Activated CD4-positive, CD25-positive, alpha-beta regulatory T cell treated with anti-CD3 and anti-CD28 coated beads, Interleukin-2, amount 50 U/mL, for 24 hours (primary cell): ENCODE measurements around the gene LONP2.

ENCODE experiments used
- ATAC-seq, 2 donors: fragments of 150-1000 bp; cut with Tn5 transposase; one replicate each; pipeline ENCODE4 v1.10.0; 2021; ENCODE audit warnings: mild to moderate bottlenecking in 1 of 2, moderate library complexity in 1 of 2

Gene LONP2, protein sequence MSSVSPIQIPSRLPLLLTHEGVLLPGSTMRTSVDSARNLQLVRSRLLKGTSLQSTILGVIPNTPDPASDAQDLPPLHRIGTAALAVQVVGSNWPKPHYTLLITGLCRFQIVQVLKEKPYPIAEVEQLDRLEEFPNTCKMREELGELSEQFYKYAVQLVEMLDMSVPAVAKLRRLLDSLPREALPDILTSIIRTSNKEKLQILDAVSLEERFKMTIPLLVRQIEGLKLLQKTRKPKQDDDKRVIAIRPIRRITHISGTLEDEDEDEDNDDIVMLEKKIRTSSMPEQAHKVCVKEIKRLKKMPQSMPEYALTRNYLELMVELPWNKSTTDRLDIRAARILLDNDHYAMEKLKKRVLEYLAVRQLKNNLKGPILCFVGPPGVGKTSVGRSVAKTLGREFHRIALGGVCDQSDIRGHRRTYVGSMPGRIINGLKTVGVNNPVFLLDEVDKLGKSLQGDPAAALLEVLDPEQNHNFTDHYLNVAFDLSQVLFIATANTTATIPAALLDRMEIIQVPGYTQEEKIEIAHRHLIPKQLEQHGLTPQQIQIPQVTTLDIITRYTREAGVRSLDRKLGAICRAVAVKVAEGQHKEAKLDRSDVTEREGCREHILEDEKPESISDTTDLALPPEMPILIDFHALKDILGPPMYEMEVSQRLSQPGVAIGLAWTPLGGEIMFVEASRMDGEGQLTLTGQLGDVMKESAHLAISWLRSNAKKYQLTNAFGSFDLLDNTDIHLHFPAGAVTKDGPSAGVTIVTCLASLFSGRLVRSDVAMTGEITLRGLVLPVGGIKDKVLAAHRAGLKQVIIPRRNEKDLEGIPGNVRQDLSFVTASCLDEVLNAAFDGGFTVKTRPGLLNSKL

GRCh38 chr16:48244080-48244862, at the start of gene LONP2:
Gene LONP2 (plus strand): TSS chr16:48244300. CDS start chr16:48244389, 89 bp downstream.
- ATAC-seq, result peak; percentile 98

DNA sequence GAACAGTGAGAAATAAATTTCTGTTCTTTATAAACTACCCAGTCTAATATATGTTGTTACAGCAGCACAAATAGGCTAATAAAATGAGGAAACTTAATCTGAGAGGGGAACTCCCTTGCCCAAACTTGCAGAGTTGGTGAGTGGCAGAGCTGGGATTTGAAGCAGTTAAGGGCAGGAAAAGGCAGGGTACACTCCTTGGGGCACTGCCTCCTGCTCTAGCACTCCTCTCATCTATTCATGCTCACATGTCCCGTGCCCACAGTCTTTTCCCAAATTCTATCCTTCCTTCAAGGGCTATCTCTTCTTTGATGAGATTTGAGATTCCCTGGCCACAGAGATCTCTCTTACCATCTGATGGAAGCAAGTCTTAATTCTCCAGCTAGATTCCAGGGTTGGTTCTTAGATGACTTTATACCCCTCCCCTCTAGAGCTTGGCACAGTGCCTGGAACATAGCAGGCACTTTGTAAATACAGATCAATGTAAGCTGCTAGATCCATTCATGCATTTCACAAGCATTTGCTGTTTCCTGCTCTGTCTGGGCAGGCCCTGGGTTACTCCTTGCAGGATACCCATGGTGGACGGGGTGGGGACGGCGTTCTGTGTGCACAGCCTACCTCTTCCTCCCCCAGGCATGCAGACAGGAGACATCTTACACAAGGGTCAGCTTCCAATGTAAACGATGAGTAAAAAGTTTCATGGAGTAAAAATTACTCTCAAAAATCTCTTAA, 49.1 kb upstream of the LONP2 start:
- ATAC-seq, result no peak

DNA sequence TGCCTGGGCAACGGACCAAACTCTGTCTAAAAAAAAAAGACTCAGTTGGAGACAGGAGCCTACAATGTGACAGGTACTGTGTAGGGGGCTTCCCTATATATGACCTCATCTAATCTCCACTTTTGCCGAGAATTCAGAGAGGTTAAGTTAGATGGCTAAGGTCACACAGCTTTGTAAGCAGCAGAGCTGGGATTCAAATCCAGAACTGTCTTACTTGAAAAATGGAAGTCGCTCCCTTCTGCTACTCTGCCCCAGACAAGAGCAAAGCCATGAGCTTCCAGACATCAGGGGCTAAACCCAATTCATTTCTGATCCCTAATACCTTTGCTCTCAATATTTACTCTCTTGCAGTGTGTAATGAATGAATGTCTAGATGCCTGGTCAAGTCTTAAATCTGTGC, 46.8 kb upstream of the LONP2 start:
- no peak for ATAC-seq

GRCh38 chr16:48201515-48202201, 42.4 kb upstream of the LONP2 start:
- ATAC-seq, result no peak

GRCh38 chr16:48203974-48204824, 39.9 kb upstream of the LONP2 start:
- no peak for ATAC-seq

GRCh38 chr16:48204825-48205151, 39.3 kb upstream of the LONP2 start:
- no peak for ATAC-seq

DNA sequence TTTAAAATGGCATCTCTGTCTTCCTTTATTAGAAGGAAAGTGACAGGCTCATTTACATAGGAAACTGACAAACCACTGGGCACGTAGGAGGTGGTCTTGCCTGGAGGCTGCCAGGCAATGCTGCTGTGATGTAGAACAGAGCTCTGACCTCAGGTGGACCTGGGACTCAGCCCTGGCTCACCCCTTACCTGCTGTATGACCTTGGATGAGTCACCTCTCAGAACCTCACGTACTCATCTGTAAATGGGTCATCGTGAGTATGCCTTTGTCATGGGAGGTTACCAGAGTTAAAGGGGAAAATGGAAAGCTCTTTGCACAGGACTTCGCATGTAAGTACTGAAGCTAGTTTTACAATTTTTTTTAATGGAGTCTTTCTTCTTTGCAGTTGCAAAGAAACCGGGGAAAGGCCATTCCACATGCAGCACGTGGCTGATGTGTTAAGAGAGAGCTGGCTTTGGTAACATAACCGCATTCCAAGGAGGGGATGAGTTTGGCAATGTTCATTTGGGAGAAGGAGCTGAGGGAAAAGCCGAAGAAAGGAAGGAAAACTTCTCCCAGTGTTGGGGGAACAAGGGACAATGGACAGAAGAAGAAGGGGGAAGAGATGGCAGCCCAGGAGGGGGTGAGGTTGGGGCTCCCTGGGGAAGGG, 37.4 kb upstream of the LONP2 start:
- peak; percentile 78 to 82 for ATAC-seq

- ATAC-seq, result no peak
Observed at GRCh38 chr16:48210747-48211146, 33.4 kb upstream of the LONP2 start.

DNA sequence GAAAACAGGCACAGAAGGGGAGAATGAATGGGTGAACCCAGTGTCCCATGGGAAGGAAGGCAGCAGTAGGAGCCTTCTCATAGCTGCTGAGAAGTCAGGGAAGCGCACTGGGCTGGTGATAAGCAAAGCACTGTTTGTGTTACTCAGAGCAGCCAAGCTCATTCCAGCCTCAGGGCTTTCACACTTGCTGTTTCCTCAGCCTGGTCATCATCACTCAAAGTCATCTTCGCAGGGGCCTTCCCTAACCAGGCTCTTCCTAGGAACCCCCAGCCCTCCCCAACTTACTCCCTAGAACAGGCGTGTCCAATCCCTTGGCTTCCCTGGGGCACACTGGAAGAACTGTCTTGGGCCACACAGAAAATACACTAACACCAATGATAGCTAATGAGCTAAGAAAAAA, 32.1 kb upstream of the LONP2 start:
- ATAC-seq, result no peak

DNA sequence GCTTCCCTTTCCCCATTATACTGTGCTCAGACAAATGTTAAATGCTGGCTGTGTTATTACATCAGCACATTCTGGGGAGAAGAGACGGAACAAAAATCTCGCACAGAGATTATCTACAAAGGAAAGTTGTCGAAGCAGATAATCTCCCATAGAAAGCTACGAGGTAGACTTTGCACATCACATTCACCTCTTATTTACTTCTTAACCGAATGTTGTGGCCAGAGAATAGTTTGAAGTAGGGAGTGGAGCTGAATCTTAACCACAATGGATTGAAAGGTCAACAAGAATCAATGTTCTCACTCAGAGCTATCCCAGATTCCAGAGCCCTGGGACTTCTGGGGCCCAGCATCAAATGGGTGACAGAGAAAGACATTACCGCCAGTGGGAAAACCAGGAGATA, 28.4 kb upstream of the LONP2 start:
- no peak for ATAC-seq

DNA sequence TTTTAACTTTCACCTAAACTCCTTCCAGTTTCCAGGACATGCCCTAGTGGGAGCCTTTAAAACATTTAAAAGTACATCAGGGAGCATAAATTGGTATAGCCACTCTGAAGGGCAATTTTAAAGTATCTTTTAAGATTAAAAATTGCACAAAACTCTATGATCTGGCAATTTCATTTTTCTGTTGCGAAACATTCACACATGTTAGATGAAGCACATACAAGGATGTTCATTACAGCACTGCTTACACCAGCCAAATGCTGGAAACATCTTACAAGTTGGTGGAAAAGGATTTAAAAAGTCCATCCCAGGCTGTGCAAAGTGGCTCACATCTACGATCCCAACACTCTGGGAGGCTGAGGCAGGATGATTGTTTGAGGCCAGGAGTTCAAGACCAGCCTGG, 26.4 kb upstream of the LONP2 start:
- ATAC-seq, result no peak

DNA sequence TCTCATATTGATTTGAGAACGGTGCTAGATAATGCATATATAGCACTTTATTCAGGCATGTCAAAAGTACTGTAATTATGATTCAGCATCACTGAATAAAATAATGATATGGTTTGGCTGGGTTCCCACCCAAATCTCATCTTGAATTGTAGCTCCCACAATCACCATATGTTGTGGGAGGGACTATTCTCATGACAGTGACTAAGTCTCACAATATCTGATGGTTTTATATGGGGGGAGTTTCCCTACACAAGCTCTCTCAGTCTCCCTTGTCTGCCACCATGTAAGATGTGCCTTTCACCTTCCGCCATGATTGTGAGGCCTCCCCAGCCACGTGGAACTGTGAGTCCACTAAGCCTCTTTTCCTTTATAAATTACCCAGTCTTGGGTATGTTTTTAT, 25.6 kb upstream of the LONP2 start:
- ATAC-seq, result no peak

GRCh38 chr16:48220891-48221290, 23.2 kb upstream of the LONP2 start:
- no peak for ATAC-seq

DNA sequence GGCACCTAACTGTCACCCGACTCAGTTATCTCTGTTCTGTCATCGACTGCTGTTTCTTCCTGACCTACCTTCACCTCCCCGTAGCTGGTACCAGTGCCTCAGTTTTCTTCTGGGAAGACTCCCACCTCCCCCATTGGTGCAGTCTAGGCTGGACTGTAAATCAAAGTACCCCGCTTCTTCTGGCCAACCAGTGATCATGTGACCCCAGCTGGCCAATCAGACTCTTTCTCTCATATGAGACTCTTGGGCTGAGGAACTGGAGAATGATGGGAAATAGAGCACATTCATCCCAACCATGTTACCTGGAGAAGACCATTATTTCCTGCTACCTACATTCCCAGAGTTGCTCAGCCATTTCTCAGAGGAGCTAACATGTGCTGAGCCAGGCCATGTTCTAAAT, 20.6 kb upstream of the LONP2 start:
- no peak for ATAC-seq

GRCh38 chr16:48225456-48225855, 18.6 kb upstream of the LONP2 start:
- no peak for ATAC-seq

- peak; percentile 52 to 63 for ATAC-seq
Observed at GRCh38 chr16:48231727-48232492, 12.2 kb upstream of the LONP2 start.

DNA sequence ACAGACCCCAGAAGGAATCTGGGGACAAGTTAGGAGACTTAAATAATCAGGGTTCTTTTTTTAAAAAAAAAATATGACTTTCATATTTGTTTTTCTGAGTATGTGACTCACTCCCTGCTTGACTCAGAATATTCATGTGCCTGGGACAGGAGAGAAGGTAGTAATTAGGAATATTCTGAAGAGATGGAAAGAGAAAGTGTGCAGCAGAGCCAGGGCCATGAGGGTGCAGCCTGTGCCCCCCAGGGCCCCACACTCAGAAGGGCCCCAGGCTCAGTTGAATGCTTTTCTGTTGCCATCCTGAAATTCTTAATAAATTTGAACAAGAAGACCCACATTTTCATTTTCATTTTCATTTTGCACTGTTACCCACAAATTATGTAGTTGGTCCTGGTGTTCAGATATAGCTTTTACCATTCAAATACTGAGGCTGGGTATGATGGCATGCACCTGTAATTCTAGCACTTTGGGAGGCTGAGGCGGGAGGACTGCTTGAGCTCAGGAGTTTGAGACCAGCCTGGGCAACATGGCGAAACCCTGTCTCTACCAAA, 11.5 kb upstream of the LONP2 start:
- peak; percentile 75 to 78 for ATAC-seq

GRCh38 chr16:48234630-48235029, 9.5 kb upstream of the LONP2 start:
- ATAC-seq, result no peak

- ATAC-seq, result no peak
Observed at GRCh38 chr16:48235058-48235555, 9.0 kb upstream of the LONP2 start.
